ENCODE results near the gene PCSK4.
A peak's percentile ranks its signal among the peaks of the same experiment; 100 is the strongest.

PCSK4 gene

DNA sequence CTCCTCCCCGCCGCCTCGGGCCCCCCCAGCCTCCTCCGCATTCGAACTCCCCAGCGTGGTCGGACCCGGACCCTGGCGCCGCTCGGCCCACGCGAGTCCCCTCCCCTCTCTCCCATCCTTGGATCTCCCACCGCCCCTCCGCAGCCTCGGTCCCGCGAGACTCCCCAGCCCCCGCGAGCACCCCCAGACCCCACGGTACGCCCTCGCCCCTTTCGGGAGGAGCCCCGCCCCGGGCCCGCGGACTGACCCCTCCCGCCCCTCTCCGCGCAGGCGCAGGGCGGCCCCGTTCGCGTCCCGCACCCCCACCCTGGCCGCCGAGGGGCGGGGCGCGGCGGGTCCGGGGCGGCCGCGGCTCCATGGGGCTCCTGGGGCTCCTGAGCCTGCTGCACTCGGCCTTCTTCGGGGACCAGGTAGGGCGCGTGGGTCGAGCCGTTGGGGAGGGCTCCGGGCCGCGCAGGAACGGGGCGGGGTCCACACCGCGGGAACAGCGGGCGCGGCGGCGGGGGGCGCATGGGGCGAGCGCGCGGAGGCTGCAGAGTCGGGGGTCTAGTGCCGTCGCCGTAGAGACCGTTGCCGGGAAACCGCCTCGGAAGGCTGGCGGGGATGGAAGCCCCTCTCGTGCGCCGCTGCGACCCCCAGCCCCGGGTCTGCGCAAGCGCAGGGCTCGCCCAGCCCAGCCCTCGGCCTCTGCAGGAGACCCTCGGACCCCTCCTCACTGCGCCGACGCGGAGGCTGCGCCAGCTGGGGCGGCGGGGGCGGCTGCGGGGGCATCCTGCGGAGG is 44.0 kb downstream of the PCSK4 start:
- Histone ChIP-seq H3K9me2 (replicated peaks; ENCODE audit: insufficient read depth, low read length) (no peaks in the 10 kb centered on the region), H3K4me3 (ENCODE audit: insufficient read depth, low read length, poor library complexity, severe bottlenecking) (no peak overlapping the region), H4K20me1 (ENCODE audit: low read depth, low read length) (peaks cover 1% of the 10 kb centered on the region; the same call in 1 of the 2 replicates), H3K27ac (ENCODE audit: low read depth, low read length) (no peak overlapping the region), H2AFZ (ENCODE audit: low read depth, low read length, severe bottlenecking) (no peak overlapping the region), H3F3A (ENCODE audit: insufficient read depth) (peaks cover 32% of the 10 kb centered on the region), H3K9ac (ENCODE audit: low read length) (no peak overlapping the region), H3K27me3 (ENCODE audit: low read length) (no peaks in the 10 kb centered on the region), H3K4me2 (ENCODE audit: low read depth, low read length, poor library complexity, severe bottlenecking) (no peak overlapping the region), H3K79me2 (ENCODE audit: insufficient read depth, low read length) (peaks cover 2% of the 10 kb centered on the region; the same call in 1 of the 2 replicates), H3K36me3 (ENCODE audit: low read length) (peaks cover 3% of the 10 kb centered on the region; the same call in 1 of the 2 replicates), H3K9me3 (ENCODE audit: insufficient read depth, low read length) (no peaks in the 10 kb centered on the region)
- TF ChIP-seq EZH2phosphoT487 (conservative IDR thresholded peaks at IDR 0.05; ENCODE audit: low read length), result no peak
- no peak for TF ChIP-seq CTCF (IDR thresholded peaks at IDR 0.05; ENCODE audit: insufficient read depth, low read length, poor library complexity, severe bottlenecking)

DNA sequence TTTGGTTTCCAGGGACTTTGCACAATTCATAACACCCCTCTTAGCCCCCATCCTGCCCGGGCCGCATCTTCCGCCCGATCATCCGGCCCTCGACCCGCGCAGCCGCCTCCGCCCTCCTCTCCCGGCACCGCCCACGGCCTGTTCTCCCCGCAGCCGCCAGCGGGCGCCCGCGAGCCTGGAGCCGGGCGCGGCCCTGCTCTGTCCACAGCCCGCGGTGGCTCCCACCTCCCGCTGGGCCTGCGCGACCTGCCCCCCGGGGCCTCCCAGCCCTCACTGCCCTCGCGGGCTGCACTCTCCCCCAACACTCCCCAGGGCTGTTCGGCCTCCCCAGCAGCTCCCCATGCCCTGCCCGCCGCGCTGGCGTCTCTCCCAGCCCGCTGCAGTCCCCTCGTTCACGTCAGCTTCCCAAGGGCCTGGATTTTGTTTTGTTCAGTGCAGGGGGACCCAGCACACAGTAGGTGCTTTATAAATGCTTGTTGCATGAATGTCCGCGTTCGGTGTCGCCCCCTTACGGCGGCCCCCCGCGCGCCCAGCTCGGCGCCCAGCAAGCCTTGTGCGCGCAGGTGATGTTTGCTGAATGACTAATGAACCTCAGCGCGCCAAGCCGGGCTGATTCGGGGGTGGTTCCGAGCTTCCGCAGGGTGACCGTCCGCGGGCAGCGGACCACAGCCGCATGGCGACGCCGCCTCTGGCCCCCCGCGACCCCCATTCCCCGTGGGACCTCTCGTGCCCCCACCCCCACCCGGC is 44.8 kb downstream of the PCSK4 start:
- H3K27ac ChIP-seq (ENCODE audit: low read depth, low read length), result peak overlapping the region; percentile 55
- H3K4me3 ChIP-seq (ENCODE audit: insufficient read depth, low read length, poor library complexity, severe bottlenecking), result peak overlapping the region; percentile 50
- TF ChIP-seq EZH2phosphoT487 (conservative IDR thresholded peaks at IDR 0.05; ENCODE audit: low read length) (no peak), CTCF (IDR thresholded peaks at IDR 0.05; ENCODE audit: insufficient read depth, low read length, poor library complexity, severe bottlenecking) (peak; percentile 75)
- peaks cover 9% of the 10 kb centered on the region; the same call in 1 of the 2 replicates for H3K79me2 ChIP-seq (ENCODE audit: insufficient read depth, low read length)
- H3K4me2 ChIP-seq (ENCODE audit: low read depth, low read length, poor library complexity, severe bottlenecking), result peak overlapping the region; percentile 68
- H3K9me2 ChIP-seq (replicated peaks; ENCODE audit: insufficient read depth, low read length), result no peaks in the 10 kb centered on the region
- H3K27me3 ChIP-seq (ENCODE audit: low read length), result no peaks in the 10 kb centered on the region
- H4K20me1 ChIP-seq (ENCODE audit: low read depth, low read length), result peaks cover 8% of the 10 kb centered on the region; the same call in 1 of the 2 replicates
- H3F3A ChIP-seq (ENCODE audit: insufficient read depth), result peaks cover 39% of the 10 kb centered on the region
- H3K9ac ChIP-seq (ENCODE audit: low read length), result peak overlapping the region; percentile 58
- H2AFZ ChIP-seq (ENCODE audit: low read depth, low read length, severe bottlenecking), result peak overlapping the region; percentile 80
- no peaks in the 10 kb centered on the region for H3K9me3 ChIP-seq (ENCODE audit: insufficient read depth, low read length)
- H3K36me3 ChIP-seq (ENCODE audit: low read length), result peaks cover 11% of the 10 kb centered on the region

GRCh38 chr19:1441677-1442438 is 48.3 kb downstream of the PCSK4 start:
- Histone ChIP-seq H3K27me3 (ENCODE audit: low read length) (no peaks in the 10 kb centered on the region), H3K79me2 (ENCODE audit: insufficient read depth, low read length) (peaks cover 31% of the 10 kb centered on the region), H3K9ac (ENCODE audit: low read length) (no peak overlapping the region), H3K4me3 (ENCODE audit: insufficient read depth, low read length, poor library complexity, severe bottlenecking) (no peak overlapping the region), H3K36me3 (ENCODE audit: low read length) (peaks cover 16% of the 10 kb centered on the region), H3F3A (ENCODE audit: insufficient read depth) (peaks cover 52% of the 10 kb centered on the region), H2AFZ (ENCODE audit: low read depth, low read length, severe bottlenecking) (no peak overlapping the region), H3K9me2 (replicated peaks; ENCODE audit: insufficient read depth, low read length) (no peaks in the 10 kb centered on the region), H3K9me3 (ENCODE audit: insufficient read depth, low read length) (no peaks in the 10 kb centered on the region), H4K20me1 (ENCODE audit: low read depth, low read length) (peaks cover 18% of the 10 kb centered on the region; the same call in 1 of the 2 replicates), H3K27ac (ENCODE audit: low read depth, low read length) (no peak overlapping the region; the same call in 1 of the 2 replicates), H3K4me2 (ENCODE audit: low read depth, low read length, poor library complexity, severe bottlenecking) (no peak overlapping the region)
- TF ChIP-seq EZH2phosphoT487 (conservative IDR thresholded peaks at IDR 0.05; ENCODE audit: low read length) (no peak), CTCF (IDR thresholded peaks at IDR 0.05; ENCODE audit: insufficient read depth, low read length, poor library complexity, severe bottlenecking) (no peak)

Measured in SU-DHL-6 (cell line).